ENCODE results near the gene ZNF574.
A peak's percentile ranks its signal among the peaks of the same experiment; 100 is the strongest.

Gene ZNF574

DNA sequence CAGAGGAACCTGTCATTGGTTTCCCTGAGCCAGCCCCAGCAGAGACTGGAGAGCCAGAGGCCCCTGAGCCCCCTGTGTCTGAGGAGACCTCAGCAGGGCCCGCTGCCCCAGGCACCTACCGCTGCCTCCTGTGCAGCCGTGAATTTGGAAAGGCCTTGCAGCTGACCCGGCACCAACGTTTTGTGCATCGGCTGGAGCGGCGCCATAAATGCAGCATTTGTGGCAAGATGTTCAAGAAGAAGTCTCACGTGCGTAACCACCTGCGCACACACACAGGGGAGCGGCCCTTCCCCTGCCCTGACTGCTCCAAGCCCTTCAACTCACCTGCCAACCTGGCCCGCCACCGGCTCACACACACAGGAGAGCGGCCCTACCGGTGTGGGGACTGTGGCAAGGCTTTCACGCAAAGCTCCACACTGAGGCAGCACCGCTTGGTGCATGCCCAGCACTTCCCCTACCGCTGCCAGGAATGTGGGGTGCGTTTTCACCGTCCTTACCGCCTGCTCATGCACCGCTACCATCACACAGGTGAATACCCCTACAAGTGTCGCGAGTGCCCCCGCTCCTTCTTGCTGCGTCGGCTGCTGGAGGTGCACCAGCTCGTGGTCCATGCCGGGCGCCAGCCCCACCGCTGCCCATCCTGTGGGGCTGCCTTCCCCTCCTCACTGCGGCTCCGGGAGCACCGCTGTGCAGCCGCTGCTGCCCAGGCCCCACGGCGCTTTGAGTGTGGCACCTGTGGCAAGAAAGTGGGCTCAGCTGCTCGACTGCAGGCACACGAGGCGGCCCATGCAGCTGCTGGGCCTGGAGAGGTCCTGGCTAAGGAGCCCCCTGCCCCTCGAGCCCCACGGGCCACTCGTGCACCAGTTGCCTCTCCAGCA lies 4.2 kb downstream of the ZNF574 start:
- DNase-seq (ENCODE audit: low read depth in 4 of 4, low spot score in 1 of 4) = no peak

DNA sequence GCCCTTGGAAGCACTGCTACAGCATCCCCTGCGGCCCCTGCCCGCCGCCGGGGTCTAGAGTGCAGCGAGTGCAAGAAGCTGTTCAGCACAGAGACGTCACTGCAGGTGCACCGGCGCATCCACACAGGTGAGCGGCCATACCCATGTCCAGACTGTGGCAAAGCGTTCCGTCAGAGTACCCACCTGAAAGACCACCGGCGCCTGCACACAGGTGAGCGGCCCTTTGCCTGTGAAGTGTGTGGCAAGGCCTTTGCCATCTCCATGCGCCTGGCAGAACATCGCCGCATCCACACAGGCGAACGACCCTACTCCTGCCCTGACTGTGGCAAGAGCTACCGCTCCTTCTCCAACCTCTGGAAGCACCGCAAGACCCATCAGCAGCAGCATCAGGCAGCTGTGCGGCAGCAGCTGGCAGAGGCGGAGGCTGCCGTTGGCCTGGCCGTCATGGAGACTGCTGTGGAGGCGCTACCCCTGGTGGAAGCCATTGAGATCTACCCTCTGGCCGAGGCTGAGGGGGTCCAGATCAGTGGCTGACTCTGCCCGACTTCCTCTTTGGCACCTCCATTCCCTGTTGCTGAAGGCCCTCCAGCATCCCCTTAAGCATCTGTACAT lies 4.9 kb downstream of the ZNF574 start:
- DNase-seq (ENCODE audit: low read depth in 4 of 4, low spot score in 1 of 4) = no peak

DNA sequence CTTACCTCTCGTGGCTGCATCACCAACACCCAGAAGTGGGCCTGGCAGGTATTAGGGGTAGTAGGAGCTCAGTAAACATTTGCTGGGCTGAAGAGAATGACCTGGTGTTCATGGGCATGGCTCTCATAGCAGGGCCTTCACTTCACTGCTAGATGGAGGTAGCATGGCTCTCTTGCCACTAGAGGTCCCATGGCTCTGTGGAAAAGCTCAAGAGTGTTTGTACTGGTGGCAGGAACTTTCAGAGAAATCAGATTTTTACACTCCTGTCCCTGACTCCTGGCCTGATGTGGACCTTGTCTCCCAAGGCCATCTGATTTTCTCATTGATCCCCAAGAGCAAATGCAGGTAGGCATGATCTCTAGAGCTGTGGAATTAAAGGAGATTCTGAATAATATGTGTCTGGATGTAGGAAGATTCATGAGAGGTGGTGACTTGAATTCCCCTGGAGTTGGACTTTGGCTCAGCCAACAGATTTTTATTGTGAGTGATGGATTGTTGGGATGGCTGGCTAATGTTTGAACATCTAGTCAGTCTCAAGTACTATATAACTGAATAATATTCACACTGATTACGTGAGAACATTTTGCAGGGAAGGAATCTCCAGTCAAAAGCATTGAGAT lies 5.7 kb downstream of the ZNF574 start:
- DNase-seq (ENCODE audit: low read depth in 4 of 4, low spot score in 1 of 4) = no peak

DNA sequence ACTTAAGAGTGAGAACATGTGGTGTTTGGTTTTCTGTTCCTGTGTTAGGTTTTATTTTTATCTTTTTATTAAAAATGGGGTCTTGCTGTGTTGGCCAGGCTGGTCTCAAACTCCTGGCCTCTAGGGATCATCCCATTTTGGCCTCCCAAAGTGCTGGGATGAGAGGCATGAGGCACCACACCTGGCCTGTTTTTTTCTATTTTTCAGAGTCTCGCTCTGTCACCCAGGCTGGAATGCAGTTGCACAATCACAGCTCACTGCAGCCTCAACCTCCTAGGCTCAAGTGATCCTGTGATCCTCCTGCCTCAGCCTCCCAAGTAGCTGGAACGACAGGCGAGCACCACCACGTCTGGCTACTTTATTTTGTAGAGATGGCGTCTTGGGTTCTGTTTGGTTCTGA lies 7.6 kb downstream of the ZNF574 start:
- no peak for DNase-seq (ENCODE audit: low read depth in 4 of 4, low spot score in 1 of 4)

DNA sequence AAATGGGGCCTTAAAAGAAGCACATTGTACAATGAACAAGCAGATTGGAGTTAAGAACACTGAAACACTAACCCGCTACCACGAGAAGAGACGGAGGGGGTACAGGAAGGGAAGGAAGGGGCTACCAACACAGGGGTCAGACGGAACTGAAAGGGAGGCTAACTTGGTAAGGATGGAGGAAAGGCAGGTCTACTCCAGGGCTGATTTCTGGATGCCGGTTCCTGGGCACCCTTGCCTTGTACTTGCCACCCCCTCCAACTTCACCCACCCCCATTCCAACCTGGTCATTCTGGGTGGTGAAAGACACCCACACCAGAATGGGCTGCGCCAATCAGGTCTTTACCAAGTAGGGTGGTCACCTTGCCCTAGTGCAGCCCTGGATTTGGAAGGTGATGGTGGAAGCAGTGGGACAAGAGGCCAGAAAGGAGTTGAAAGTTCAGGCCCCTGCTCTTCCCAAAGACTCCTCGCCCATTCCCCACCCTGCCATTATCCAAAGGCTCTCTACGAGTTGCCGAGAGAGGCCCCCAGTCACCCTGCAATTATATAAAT lies 10.3 kb downstream of the ZNF574 start:
- DNase-seq (ENCODE audit: low read depth in 4 of 4, low spot score in 1 of 4) = no peak

DNA sequence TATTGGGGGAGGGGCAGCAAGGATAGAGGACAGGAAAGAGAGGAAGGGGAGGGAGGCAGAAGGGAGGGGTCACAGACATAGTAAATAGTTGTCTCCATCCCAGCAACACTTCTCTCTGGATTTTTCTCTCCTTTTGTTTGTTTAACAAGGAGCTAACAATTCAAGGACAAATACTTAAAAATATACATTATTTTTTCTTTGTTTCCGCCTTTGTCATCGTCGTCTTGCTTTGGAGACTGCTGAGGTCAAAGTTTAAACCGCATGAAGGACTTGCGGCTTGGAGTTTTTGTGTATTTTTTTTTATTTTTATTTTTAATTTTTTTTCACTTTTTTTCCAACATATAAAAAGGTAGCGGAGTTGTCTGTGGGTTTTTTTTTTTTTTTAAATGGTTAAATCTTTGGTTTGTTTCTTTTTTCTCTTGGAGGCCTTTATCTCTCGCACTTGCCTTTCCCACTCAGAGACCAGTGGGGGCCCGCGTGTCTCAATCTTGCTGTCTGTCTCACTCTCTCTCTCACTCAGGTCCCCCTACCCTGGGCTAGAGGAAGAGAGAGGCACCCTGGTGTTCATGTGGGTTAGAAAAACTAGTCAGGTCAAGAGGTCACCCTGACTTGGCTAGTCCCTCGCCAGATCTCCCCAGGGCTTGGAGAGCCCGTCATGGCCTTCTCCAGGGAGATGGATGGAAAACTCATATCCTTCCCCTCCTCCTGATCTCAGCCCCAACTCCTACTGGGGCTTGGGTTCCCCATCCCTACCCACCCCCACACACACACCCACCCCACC lies 11.0 kb downstream of the ZNF574 start:
- DNase-seq (ENCODE audit: low read depth in 4 of 4, low spot score in 1 of 4) = no peak

DNA sequence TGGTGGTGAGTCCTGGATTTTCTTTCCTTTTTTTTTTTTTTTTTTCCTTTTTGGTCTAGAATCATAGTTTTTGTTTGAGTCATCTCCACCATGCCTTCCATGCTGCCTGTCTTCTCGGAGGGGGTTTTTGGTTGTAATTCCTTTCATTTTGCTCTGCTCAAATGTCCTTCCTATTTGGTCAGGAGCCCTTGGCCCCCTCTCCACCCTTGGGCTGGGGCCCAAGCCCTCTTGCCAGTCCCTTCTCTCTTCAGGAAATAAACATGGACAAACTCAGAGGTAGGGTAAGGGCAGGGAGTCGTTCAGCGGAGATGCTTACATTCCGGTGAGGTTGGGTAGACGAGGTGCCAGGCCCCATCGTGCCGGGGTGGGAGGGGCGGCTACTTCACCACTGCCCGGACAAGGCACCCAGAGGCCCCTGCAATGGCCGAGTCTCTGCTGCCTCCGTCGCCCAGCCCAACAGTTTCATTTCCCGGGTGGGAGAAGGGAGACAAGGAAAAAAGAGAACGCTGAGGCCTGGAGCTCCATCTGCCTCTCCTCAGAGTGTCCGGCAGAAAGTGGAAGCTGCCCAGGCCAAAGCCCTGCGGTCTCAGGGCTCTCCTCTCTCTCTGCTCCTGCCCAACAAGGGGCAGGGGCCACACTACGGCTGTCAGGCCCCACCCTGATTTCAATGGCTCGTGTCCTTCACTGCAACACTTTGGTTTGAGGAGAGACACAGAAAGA lies 12.7 kb downstream of the ZNF574 start:
- DNase-seq (ENCODE audit: low read depth in 4 of 4, low spot score in 1 of 4) = no peak

DNA sequence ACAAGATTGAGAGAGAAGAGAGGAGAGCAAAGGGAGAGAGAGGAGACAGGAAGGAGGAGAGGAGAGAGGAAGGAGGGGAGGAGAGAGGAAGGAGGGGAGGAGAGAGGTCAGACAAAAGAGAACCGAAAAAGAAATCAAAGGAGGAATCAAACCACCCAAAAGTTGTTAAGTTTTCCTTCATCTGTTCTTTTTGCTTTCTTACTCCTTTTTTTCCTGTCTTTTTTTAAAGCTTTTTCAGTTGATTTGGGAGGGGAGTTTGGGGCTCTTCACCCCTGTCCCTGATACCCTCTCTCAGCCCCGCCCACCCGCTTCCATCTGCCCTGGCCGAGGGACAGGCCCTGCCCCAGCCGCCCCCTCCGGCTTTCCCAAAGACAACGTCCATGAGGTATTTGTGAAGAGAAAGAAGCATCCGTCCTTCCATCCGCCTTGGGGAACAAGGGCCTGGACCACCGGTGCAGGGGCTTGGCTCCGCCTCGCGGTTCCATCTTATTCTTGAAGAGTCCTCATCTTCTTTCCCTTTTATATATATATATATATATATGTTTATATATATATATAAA lies 13.3 kb downstream of the ZNF574 start:
- no peak for DNase-seq (ENCODE audit: low read depth in 4 of 4, low spot score in 1 of 4)

DNA sequence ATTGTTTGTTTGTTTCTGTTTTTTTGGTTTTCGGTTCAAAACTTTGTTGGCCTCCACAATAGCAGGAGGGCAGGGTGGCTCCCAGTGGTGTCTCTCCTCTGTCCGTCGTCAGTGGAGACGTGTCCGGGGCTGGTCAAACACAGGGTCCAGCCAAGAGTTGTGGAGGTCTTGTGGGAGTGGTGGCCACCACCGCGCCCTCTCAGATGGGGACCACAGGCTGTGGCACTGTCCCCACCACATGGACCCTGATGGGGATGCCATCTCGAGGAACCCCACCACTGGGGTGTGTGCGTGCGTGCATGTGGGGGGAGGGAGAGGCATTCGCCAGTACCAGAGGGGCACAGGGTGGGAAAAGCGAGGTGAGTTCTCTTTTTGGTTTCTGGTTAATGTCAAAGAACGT lies 13.8 kb downstream of the ZNF574 start:
- DNase-seq (ENCODE audit: low read depth in 4 of 4, low spot score in 1 of 4) = no peak

DNA sequence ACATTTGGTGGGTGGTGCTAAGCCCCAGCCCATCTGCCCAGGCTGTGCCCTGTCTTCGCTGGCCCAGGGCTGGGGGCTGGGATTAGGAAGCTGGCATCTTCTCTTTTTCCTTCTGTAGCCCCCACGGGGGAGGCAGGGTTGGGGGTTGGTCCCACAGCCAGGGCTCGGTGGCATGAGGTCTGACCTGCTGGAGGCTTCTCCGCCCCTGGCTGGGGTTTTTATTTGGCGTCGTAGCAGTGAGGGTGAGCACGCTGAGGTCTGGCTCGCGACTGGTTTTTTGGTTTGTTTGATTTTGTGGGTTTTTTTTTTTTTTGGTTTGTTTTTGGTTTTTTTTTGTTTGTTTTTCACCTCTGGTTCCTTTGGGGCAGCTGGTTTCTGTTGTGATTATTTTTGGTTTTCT lies 14.7 kb downstream of the ZNF574 start:
- no peak for DNase-seq (ENCODE audit: low read depth in 4 of 4, low spot score in 1 of 4)

DNA sequence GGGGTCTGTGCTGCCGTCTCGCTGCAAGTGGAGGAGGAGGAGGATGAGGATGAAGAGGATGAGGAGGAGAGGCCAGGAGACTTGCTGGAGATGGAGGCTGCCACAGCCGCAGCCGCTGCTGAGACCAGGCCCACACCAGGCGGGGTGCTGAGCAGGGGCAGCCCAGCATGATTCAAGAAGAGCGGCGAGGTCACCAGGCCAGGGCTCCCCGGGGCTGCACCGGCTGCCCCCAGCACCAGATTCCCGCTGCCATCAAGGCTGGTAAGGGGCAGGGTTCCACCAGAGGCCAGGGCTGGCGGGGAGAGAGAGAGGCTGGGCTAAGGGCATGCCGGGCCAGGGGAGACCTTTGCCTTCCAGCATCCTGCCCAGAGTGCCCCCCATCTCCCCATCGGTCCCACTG lies 15.3 kb downstream of the ZNF574 start:
- no peak for DNase-seq (ENCODE audit: low read depth in 4 of 4, low spot score in 1 of 4)

DNA sequence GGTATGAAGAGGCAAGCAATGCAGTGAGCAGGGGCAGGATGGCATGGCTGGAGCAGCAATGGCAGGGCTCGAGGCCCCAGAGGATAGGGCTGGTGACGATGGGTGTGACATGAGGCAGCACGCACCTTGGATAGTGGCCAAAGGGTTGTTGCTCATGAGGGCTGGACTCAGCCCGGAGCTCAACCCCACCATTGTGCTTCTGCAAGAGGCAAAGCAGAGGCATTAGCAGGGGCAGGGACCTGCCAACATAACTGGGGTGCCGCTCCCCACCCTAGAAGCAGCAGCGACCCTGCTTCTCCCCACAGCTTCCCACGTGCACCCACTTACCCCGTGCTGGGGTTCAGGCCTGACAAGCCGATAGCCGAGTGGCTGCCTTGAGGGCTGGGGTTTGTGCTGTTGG lies 15.8 kb downstream of the ZNF574 start:
- DNase-seq (ENCODE audit: low read depth in 4 of 4, low spot score in 1 of 4) = no peak

DNA sequence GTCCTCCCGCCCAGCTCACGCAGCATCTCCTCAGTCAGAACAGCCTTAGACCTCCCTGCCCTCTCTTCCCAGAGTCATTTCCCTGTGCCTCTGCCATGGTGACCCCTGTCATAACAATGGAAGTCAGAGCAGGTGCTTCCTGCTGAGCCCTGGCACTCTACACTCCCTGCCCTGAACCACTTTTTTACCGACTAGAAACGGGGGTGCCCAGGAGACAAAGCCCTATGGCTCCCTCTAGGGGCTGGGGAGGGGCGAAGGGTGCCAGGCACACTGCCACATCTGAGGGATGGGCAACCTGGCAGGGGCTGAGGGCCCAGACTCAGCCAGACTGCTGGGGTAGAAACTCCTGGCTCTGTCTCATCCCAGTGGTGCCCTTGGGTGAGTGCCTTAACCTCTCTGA lies 16.4 kb downstream of the ZNF574 start:
- peak in 2 of 4 experiments; percentile 20 to 25 for DNase-seq (ENCODE audit: low read depth in 4 of 4, low spot score in 1 of 4)

DNA sequence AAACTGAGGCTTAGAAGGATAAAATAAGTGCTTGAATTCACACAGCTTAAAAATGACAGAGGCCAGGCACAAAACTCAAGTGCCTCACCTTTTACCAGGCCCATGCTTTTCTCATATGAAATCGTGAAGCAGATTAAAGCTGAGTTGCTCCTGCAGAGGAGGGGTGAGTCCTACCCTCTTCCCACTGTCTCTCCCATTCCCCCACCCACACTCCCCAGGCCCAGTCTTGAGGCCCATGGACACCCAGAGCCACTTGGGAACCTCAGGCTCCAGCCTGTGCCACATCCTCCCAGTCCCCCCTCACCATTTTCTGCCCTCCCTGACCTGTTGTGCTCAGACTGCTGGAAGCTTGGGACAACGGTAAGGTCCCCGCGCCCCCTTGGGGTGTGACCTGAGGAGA lies 17.5 kb downstream of the ZNF574 start:
- DNase-seq (ENCODE audit: low read depth in 4 of 4, low spot score in 1 of 4) = no peak

DNA sequence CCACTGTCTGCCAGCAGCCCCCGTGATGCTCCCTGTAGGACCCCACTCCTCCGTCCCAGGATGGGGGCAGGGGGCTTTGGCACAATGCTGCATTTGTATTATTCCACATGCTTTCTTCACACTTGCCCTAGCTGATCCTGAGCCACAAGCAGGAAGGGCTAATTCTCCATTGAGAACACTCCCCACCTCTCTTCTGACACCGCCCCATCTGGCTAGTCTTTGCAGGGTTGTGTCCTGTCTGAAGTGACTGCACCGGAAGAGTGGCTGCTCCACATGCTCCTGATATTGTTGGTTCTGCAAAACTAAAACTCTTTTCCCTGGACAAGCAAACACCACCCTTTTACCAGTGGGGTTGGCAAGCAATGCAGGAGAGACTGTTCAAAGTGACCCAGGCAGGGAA lies 18.0 kb downstream of the ZNF574 start:
- no peak for DNase-seq (ENCODE audit: low read depth in 4 of 4, low spot score in 1 of 4)

DNA sequence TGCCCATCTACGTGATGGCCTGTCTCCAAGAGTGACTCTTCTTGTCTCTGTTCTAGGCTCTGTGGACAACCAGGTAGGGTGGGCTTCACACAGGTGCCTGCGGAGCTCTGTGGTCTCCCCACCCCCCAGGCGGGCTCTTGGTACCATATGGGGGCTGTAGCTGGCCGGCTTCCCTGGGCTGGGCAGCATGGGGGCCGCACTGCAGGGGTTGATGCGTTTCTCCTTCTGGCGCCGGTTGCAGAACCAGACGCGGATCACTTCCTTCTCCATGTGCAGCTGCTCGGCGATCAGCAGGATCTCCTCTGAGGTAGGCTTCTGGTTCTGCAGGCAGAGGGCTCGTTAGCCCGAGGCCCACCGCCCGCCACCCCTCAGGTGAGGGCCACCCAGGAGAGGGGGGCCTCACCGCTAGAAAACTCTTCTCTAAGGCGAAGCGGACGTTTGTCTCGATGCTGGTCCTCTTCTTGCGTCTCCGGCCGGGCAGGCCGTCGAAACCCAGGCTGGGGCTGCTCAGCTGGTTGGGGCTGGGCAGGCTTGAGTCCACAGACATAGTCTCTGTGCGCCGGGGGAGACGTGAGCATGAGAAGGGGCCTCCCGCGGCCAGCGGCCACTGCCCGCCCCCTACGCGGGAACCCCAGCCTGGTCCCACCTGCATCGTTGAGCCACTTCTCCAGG lies 19.3 kb downstream of the ZNF574 start:
- DNase-seq (ENCODE audit: low read depth in 4 of 4, low spot score in 1 of 4) = no peak

DNA sequence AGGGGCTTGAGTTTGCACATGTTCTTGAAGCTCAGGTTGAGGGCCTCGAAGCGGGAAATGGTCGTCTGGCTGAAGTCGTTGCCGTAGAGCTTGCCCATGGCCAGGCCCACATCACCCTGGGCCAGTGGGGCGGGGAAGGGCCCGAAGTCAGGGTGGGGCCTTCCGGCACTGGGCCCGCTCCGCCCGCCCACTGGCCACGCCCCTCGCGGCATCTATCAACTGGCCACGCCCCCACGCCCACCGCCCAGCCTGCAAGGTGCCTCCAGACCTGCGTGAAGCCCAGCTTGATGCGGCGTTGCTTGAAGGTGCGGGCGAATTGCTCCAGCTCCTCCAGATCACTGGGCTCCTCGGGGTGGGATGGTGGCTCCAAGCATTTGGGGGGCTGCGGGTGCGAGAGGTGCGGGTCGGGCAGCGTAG lies 19.9 kb downstream of the ZNF574 start:
- DNase-seq (ENCODE audit: low read depth in 4 of 4, low spot score in 1 of 4) = no peak

DNA sequence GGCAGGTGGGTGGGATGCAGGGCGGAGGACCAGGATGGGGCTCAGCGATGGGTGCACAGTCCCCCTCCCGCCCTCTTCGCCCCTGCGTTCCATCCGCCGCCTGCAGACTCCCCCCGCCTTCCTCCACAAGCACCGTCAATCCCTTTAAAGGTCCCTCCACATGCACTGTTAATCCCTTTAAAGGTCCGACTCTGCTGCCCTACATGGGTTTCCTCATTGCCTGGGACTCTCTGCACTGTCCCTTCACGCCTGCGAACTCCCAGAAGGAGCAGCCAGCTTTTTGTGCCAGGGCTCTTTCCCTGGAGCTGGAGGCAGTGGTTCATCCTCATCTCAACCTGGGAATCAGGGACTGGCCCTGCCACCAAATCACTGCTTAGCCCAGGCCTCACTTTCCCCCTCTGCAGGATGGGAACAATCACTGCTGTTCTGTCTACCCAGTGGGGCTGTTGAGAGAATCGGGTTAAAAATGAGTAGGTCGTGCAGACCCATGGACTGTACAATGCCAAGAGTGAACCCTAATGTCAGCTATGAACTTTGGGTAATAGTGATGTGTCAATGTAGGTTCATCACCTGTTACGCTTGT lies 20.4 kb downstream of the ZNF574 start:
- no peak for DNase-seq (ENCODE audit: low read depth in 4 of 4, low spot score in 1 of 4)

DNA sequence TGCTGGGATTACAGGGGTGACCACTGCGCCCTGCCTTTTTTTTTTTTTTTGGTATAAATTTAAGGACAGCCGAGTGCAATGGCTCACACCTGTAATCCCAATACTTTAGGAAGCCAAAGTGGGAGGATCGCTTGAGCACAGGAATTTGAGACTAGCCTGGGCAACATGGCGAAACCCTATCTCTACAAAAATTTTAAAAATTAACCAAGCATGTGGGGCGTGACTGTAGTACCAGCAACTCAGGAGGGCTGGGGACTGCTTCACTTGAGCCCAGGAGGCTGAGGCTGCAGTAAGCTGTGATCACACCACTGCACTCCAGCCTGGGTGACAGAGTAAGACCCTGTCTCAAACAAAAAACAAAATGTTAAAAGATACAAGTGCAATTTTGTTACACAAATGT lies 21.5 kb downstream of the ZNF574 start:
- no peak for DNase-seq (ENCODE audit: low read depth in 4 of 4, low spot score in 1 of 4)

Measured in stimulated activated CD4-positive, alpha-beta T cell treated with anti-CD3 and anti-CD28 coated beads, Interleukin-1b, Interleukin-23, amount 100 ng/mL, for 24 hours (primary cell).